IMR-90 (cell line): ENCODE results near the gene RMND5A. TPM values are rescaled to one million over a fixed set of nuclear protein-coding genes. Genes with fewer than 3 reads are reported as not detected.

ENCODE experiments used
- ATAC-seq: fragments of 200-7000 bp; cut with Tn5 transposase; 2 replicates; pipeline ENCODE4 v1.9.1; 2020; ENCODE audit warnings: low read depth, mild to moderate bottlenecking, moderate library complexity
- BruUV-seq: library from RNA; stranded (reverse); fragments of 400-500 nt; replicated peaks from 2 replicates; lab custom pipeline; 2021; lab: Mats Ljungman, UMichigan
- CTCF ChIA-PET: fragments of 300-600 bp; formaldehyde crosslinking; extraction: SDS; loops from one replicate; lab custom pipeline; 2021; ENCODE audit warnings: antibody characterized with exemption; lab: Yijun Ruan, JAX
- POLR2A ChIA-PET: fragments of 300-600 bp; sonication (Branson Sonifier 250); formaldehyde crosslinking; loops from one replicate; lab custom pipeline; 2022; ENCODE audit warnings: antibody characterized with exemption; ENCODE audit not compliant: unreplicated experiment; lab: Charles Lee
- DNase-seq: peaks from one replicate; pipeline ENCODE4 v3.0.0; 2013
- H2AFZ ChIP-seq: replicated peaks from 2 replicates; pipeline ENCODE3; 2013; ENCODE audit warnings: low read length, mild to moderate bottlenecking; ENCODE audit not compliant: poor library complexity
- H2AK5ac ChIP-seq: 2 replicates; pipeline ENCODE4 v1.6.1; 2013; ENCODE audit warnings: low read depth, low read length, inconsistent platforms
- H2AK9ac ChIP-seq: replicated peaks from 2 replicates; pipeline ENCODE3; 2013; ENCODE audit warnings: mild to moderate bottlenecking, low read depth, low read length, moderate library complexity; ENCODE audit not compliant: poor library complexity
- H2BK120ac ChIP-seq: 2 replicates; pipeline ENCODE4 v1.6.1; 2013; ENCODE audit warnings: low read depth, low read length, inconsistent platforms
- H2BK15ac ChIP-seq: 3 replicates; pipeline ENCODE4 v1.6.1; 2013; ENCODE audit warnings: low read depth, low read length, inconsistent platforms
- H2BK20ac ChIP-seq: 2 replicates; pipeline ENCODE4 v1.6.1; 2013; ENCODE audit warnings: low read depth, mild to moderate bottlenecking, inconsistent platforms, low read length, moderate library complexity
- H2BK5ac ChIP-seq: 2 replicates; pipeline ENCODE4 v1.6.1; 2013; ENCODE audit warnings: mild to moderate bottlenecking, low read depth, low read length, inconsistent platforms; ENCODE audit not compliant: poor library complexity, severe bottlenecking
- H3K14ac ChIP-seq: replicated peaks from 2 replicates; pipeline ENCODE4 v1.6.1; 2013; ENCODE audit warnings: low read depth, low read length, inconsistent platforms
- H3K18ac ChIP-seq: 2 replicates; pipeline ENCODE4 v1.6.1; 2013; ENCODE audit warnings: low read depth, low read length, control low read depth
- H3K23ac ChIP-seq: 2 replicates; pipeline ENCODE4 v1.6.1; 2013; ENCODE audit warnings: low read depth, low read length, inconsistent platforms
- H3K27ac ChIP-seq: 2 replicates; pipeline ENCODE4 v1.5.1; 2013; ENCODE audit warnings: mild to moderate bottlenecking, control low read depth, low read length; ENCODE audit not compliant: insufficient read depth
- H3K27me3 ChIP-seq: 2 replicates; pipeline ENCODE4 v1.6.1; 2013; ENCODE audit warnings: low read length; ENCODE audit not compliant: control insufficient read depth, insufficient read depth
- H3K36me3 ChIP-seq: 2 replicates; pipeline ENCODE4 v1.6.1; 2013; ENCODE audit warnings: low read length, mixed read lengths; ENCODE audit not compliant: control insufficient read depth, insufficient read depth
- H3K4ac ChIP-seq: 2 replicates; pipeline ENCODE4 v1.6.1; 2013; ENCODE audit warnings: low read depth, low read length, inconsistent platforms
- H3K4me1 ChIP-seq: 2 replicates; pipeline ENCODE4 v1.6.1; 2013; ENCODE audit warnings: low read length, mixed read lengths; ENCODE audit not compliant: control insufficient read depth, insufficient read depth
- H3K4me2 ChIP-seq: 2 replicates; pipeline ENCODE4 v1.6.1; 2013; ENCODE audit warnings: low read depth, mild to moderate bottlenecking, control low read depth, low read length, moderate library complexity
- H3K4me3 ChIP-seq: 2 replicates; pipeline ENCODE4 v1.5.1; 2013; ENCODE audit warnings: low read depth, mild to moderate bottlenecking, control low read depth, low read length, moderate library complexity; ENCODE audit not compliant: insufficient read depth
- H3K56ac ChIP-seq: 2 replicates; pipeline ENCODE4 v1.6.1; 2013; ENCODE audit warnings: low read length, inconsistent platforms; ENCODE audit not compliant: insufficient read depth; ENCODE audit errors: extremely low read depth
- H3K79me1 ChIP-seq, 2 experiments: 2 replicates each; pipeline ENCODE4 v1.6.1; 2013; ENCODE audit warnings: low read length in 2 of 2, inconsistent platforms in 1 of 2, low read depth in 1 of 2
- H3K9ac ChIP-seq: 2 replicates; pipeline ENCODE4 v1.6.1; 2013; ENCODE audit warnings: low read depth, low read length, control low read depth
- H3K9me1 ChIP-seq: 2 replicates; pipeline ENCODE4 v1.6.1; 2013; ENCODE audit warnings: low read length, inconsistent platforms; ENCODE audit not compliant: insufficient read depth
- H3K9me3 ChIP-seq: 2 replicates; pipeline ENCODE4 v1.6.1; 2013; ENCODE audit warnings: low read length; ENCODE audit not compliant: control insufficient read depth, insufficient read depth
- H4K20me1 ChIP-seq: 2 replicates; pipeline ENCODE4 v1.6.1; 2013; ENCODE audit warnings: low read length, inconsistent platforms; ENCODE audit not compliant: insufficient read depth
- H4K5ac ChIP-seq: 2 replicates; pipeline ENCODE4 v1.6.1; 2013; ENCODE audit warnings: mild to moderate bottlenecking, low read depth, low read length, control low read depth
- H4K8ac ChIP-seq, 2 experiments: 2 replicates each; pipeline ENCODE4 v1.6.1; 2013; ENCODE audit warnings: low read depth in 2 of 2, low read length in 2 of 2, control low read depth in 1 of 2, inconsistent platforms in 1 of 2
- H4K91ac ChIP-seq: 2 replicates; pipeline ENCODE4 v1.6.1; 2013; ENCODE audit warnings: low read depth, low read length, inconsistent platforms; ENCODE audit not compliant: insufficient read depth
- BHLHE40 ChIP-seq: fragments of 150-350 bp; IDR thresholded peaks from 2 replicates; pipeline ENCODE4 v1.6.1; 2016; ENCODE audit warnings: mild to moderate bottlenecking, low read depth, low read length
- CEBPB ChIP-seq: IDR thresholded peaks from 2 replicates; pipeline ENCODE4 v1.6.1; 2012; ENCODE audit warnings: low read depth, low read length, improper control_type of control experiment
- CHD1 ChIP-seq: IDR thresholded peaks from 2 replicates; pipeline ENCODE4 v1.6.1; 2012; ENCODE audit warnings: low read depth, low read length, improper control_type of control experiment
- FOS ChIP-seq: fragments of 150-350 bp; IDR thresholded peaks from 2 replicates; pipeline ENCODE4 v1.6.1; 2016; ENCODE audit warnings: low read depth, low read length
- MAFK ChIP-seq: IDR thresholded peaks from 2 replicates; pipeline ENCODE4 v1.6.1; 2012; ENCODE audit warnings: low read depth, low read length, improper control_type of control experiment
- MXI1 ChIP-seq: IDR thresholded peaks from 2 replicates; pipeline ENCODE4 v1.6.1; 2012; ENCODE audit warnings: low read depth, mild to moderate bottlenecking, low read length, moderate library complexity, borderline replicate concordance
- NFE2L2 ChIP-seq: fragments of 150-350 bp; IDR thresholded peaks from 2 replicates; pipeline ENCODE4 v1.6.1; 2016; ENCODE audit warnings: low read depth, mild to moderate bottlenecking, low read length
- POLR2A ChIP-seq: IDR thresholded peaks from 2 replicates; pipeline ENCODE4 v1.6.1; 2012; ENCODE audit warnings: mild to moderate bottlenecking, low read depth, low read length
- RAD21 ChIP-seq: IDR thresholded peaks from 2 replicates; pipeline ENCODE4 v1.6.1; 2012; ENCODE audit warnings: low read length, improper control_type of control experiment
- RFX5 ChIP-seq: IDR thresholded peaks from 2 replicates; pipeline ENCODE4 v1.8.0; 2012; ENCODE audit warnings: low read depth, mild to moderate bottlenecking, low read length, moderate library complexity
- SMC3 ChIP-seq: fragments of 150-350 bp; IDR thresholded peaks from 2 replicates; pipeline ENCODE4 v1.6.1; 2016; ENCODE audit warnings: low read depth, mild to moderate bottlenecking, antibody characterized with exemption, low read length, moderate library complexity
- WGBS, 2 experiments: methylation state at CpG; one replicate each; pipeline versions ENCODE4 v1.1.5 to v1.1.7; 2013; ENCODE audit warnings: missing lambda C conversion rate in 2 of 2; ENCODE audit not compliant: insufficient read length in 1 of 2; ENCODE audit errors: extremely low coverage in 2 of 2; 5-methylcytosine and 5-hydroxymethylcytosine counted together
- dilution Hi-C: fragments of 300-500 bp; cut with HindIII; formaldehyde crosslinking; loops from one replicate; pipeline ENCODE4 v1.14.3; 2018; ENCODE audit warnings: low sequenced_read_pairs; ENCODE audit not compliant: unreplicated experiment
- in situ Hi-C: fragments of 300-500 bp; cut with MboI; formaldehyde crosslinking; loops from 3 replicates; pipeline ENCODE4 v1.14.3; 2019; ENCODE audit warnings: low sequenced_read_pairs, inconsistent platforms, mixed read lengths
- intact Hi-C: fragments of 100-400 bp; cut with micrococcal nuclease; formaldehyde crosslinking; loops from 2 replicates; pipeline ENCODE4 v1.10.0; 2022
- polyA plus RNA-seq, 3 experiments: library from polyadenylated mRNA; depleted of rRNA; stranded (reverse); fragments of >200 nt; gene quantifications; 2 replicates each; pipeline ENCODE4 v1.2.3, GENCODE V29; 2012; ENCODE audit warnings: low replicate concordance in 1 of 3
- total RNA-seq: library from RNA; depleted of rRNA; stranded (reverse); fragments of >200 nt; gene quantifications from 2 replicates; pipeline ENCODE4 v1.2.3, GENCODE V29; 2012
- TF ChIP-seq, protein P1 (sequence below): fragments of 150-350 bp; IDR thresholded peaks from 2 replicates; pipeline ENCODE4 v1.6.1; 2016; ENCODE audit warnings: low read depth, mild to moderate bottlenecking, low read length, moderate library complexity, borderline replicate concordance
- TF ChIP-seq, protein P2 (sequence below): conservative IDR thresholded peaks from 2 replicates; pipeline ENCODE4 v1.5.1; 2012; ENCODE audit warnings: mild to moderate bottlenecking, low read depth, low read length, improper control_type of control experiment
- TF ChIP-seq, protein P3 (sequence below): fragments of 150-350 bp; IDR thresholded peaks from 2 replicates; pipeline ENCODE4 v1.6.1; 2017; ENCODE audit warnings: mild to moderate bottlenecking, antibody characterized with exemption, low read length, low read depth

Gene RMND5A
- total and polyA plus RNA-seq, 2 of the 4 experiments (the other 2 are of a cell fraction), result 5.1 to 16.0 TPM

DNA sequence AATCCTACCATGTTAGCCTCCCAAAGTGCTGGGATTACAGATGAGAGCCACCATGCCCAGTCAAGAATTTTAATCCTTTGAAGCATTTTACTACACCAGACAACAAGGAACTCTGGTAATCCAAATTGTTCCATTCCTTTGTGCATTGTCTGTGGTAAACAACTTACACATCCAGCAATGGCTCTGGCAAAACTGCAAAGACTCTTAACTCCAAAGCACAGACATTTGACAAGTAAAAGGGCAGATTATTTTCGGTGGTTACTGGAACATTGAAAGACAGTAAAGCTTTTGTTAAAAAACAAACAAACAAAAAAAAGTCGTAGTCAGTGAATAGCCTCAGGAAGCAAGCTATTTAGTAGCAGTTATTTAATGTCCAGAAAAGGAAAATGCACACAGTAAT, 33.2 kb upstream of the RMND5A start:
- TF ChIP-seq SMC3, result no peak
- no peak for TF ChIP-seq MXI1
- no peak for TF ChIP-seq FOS
- no peak for TF ChIP-seq MAFK
- no peak for TF ChIP-seq BHLHE40
- no peak for TF ChIP-seq CHD1
- TF ChIP-seq, protein P1, sequence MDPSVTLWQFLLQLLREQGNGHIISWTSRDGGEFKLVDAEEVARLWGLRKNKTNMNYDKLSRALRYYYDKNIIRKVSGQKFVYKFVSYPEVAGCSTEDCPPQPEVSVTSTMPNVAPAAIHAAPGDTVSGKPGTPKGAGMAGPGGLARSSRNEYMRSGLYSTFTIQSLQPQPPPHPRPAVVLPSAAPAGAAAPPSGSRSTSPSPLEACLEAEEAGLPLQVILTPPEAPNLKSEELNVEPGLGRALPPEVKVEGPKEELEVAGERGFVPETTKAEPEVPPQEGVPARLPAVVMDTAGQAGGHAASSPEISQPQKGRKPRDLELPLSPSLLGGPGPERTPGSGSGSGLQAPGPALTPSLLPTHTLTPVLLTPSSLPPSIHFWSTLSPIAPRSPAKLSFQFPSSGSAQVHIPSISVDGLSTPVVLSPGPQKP, result no peak
- no peak for TF ChIP-seq RFX5
- no peak for TF ChIP-seq POLR2A
- TF ChIP-seq, protein P2, sequence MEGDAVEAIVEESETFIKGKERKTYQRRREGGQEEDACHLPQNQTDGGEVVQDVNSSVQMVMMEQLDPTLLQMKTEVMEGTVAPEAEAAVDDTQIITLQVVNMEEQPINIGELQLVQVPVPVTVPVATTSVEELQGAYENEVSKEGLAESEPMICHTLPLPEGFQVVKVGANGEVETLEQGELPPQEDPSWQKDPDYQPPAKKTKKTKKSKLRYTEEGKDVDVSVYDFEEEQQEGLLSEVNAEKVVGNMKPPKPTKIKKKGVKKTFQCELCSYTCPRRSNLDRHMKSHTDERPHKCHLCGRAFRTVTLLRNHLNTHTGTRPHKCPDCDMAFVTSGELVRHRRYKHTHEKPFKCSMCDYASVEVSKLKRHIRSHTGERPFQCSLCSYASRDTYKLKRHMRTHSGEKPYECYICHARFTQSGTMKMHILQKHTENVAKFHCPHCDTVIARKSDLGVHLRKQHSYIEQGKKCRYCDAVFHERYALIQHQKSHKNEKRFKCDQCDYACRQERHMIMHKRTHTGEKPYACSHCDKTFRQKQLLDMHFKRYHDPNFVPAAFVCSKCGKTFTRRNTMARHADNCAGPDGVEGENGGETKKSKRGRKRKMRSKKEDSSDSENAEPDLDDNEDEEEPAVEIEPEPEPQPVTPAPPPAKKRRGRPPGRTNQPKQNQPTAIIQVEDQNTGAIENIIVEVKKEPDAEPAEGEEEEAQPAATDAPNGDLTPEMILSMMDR, result no peak
- TF ChIP-seq, protein P3, sequence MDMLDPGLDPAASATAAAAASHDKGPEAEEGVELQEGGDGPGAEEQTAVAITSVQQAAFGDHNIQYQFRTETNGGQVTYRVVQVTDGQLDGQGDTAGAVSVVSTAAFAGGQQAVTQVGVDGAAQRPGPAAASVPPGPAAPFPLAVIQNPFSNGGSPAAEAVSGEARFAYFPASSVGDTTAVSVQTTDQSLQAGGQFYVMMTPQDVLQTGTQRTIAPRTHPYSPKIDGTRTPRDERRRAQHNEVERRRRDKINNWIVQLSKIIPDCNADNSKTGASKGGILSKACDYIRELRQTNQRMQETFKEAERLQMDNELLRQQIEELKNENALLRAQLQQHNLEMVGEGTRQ, result no peak
- no peak for TF ChIP-seq RAD21
- TF ChIP-seq NFE2L2, result no peak
- TF ChIP-seq CEBPB, result no peak
- H2BK15ac ChIP-seq, result no peak overlapping the region
- no TSS peak for BruUV-seq
- no peak overlapping the region for H3K4me2 ChIP-seq
- H3K18ac ChIP-seq, result no peak overlapping the region
- no peaks in the 10 kb centered on the region for H3K9me1 ChIP-seq
- no peaks in the 10 kb centered on the region for H3K4me1 ChIP-seq
- POLR2A ChIA-PET, result no interaction called here
- no peak overlapping the region for H3K23ac ChIP-seq
- H3K56ac ChIP-seq, result no peak overlapping the region
- no peak overlapping the region for H2AK9ac ChIP-seq
- no peak overlapping the region for H3K27ac ChIP-seq
- H4K20me1 ChIP-seq, result no peaks in the 10 kb centered on the region
- no peak overlapping the region for H3K4me3 ChIP-seq
- no peak overlapping the region for H3K4ac ChIP-seq
- H2AK5ac ChIP-seq, result no peak overlapping the region
- no peak overlapping the region for H2BK20ac ChIP-seq
- DNase-seq, result no peak
- H3K14ac ChIP-seq, result no peak overlapping the region
- dilution Hi-C loops (no loop called here), in situ Hi-C loops (no loop called here), intact Hi-C loops (no loop called here)
- no peaks in the 10 kb centered on the region for H3K9me3 ChIP-seq
- H2BK5ac ChIP-seq, result no peak overlapping the region
- no peak for ATAC-seq
- H3K79me1 ChIP-seq, result no peaks in the 10 kb centered on the region
- H4K91ac ChIP-seq, result no peak overlapping the region
- H2AFZ ChIP-seq, result no peak overlapping the region
- no peak overlapping the region for H2BK120ac ChIP-seq
- H4K8ac ChIP-seq, result no peak overlapping the region
- WGBS, 2 experiments, result 33% methylated on average over 1 of the region's 2 CpGs; no CpG with 5 or more reads in 1 of the 2 experiments
- no peak overlapping the region for H3K9ac ChIP-seq
- no peak overlapping the region for H4K5ac ChIP-seq
- H3K36me3 ChIP-seq, result no peaks in the 10 kb centered on the region
- CTCF ChIA-PET, result interaction anchor here (1.1 kb wide), 1 partner anchor 22 kb away, joined by 4 read pairs; no protein-coding TSS in a partner anchor
- no peaks in the 10 kb centered on the region for H3K27me3 ChIP-seq
